Measurements from ENCODE around the gene GPSM1. TPM values are rescaled to one million over a fixed set of nuclear protein-coding genes. Genes with fewer than 3 reads are reported as not detected.
A peak's percentile ranks its signal among the peaks of the same experiment; 100 is the strongest.
"Not testable (repeated sequence)": the region's sequence is repeated elsewhere in the genome, so short reads cannot be mapped to it uniquely, and the experiment has no call there.

Gene GPSM1
- total and polyA plus RNA-seq, 8 donors, result 3.5 to 17.4 (median 12.1) TPM

DNA sequence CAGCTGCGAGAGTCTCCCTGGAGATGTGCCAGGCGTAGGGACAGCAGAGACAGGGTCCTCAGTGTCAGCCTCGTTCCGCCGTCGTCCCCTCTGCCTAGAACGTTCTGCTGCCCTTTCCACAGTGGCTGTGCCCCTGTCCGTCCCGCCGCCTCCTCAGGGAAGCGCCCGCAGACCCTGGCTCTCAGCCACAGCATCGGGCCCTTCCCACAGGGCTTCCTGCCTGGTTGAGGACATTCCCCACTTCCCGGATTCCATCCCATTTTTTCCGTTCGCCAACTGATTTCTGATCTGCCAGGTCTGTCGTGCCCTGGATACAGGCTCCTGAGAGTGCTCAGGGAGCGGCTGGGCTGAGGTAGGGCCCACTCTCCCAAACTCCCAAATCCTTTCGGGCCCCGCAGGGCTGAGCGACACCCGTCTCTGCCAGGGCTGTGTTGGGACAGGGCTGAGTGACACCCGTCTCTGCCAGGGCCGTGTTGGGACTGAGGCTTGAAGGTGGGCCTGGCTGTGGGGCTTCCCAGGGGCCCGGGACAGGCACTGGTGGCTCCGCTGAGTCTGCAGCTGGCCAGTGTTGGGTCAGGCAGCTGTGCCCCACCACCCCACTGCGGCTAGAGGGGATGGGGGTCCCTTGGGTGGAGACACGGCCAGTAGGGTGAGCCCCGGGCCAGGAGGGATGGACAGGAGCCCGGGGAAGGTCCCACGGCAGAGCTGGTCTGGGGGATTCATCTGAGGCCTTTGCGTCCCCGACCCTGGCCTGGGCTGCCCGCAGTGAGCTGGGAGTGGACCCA lies 20.3 kb downstream of the GPSM1 start:
- no peaks in the 10 kb centered on the region for H3K27me3 ChIP-seq
- no peak overlapping the region for H3K4me3 ChIP-seq
- H3K9me3 ChIP-seq, result no peaks in the 10 kb centered on the region
- DNase-seq, result no peak
- WGBS, 5 donors, result 70 to 86% (median 80%) methylated on average over 30 to 34 of the region's 34 CpGs
- no peak overlapping the region for H3K27ac ChIP-seq
- TF ChIP-seq EP300 (IDR thresholded peaks at IDR 0.05) (no peak), POLR2AphosphoS5 (IDR thresholded peaks at IDR 0.05) (no peak), POLR2A (IDR thresholded peaks at IDR 0.05) (no peak), CTCF (IDR thresholded peaks at IDR 0.05) (no peak)
- H3K4me1 ChIP-seq, result peaks cover 21 to 34% (median 30%) of the 10 kb centered on the region in 4 donors
- intact Hi-C loops (cut with DNase I; ENCODE audit: low total_unique reads), result no loop called here
- peaks cover 0 to 20% (median 7%) of the 10 kb centered on the region in 4 donors for H3K36me3 ChIP-seq

- H3K4me1 ChIP-seq, result peaks cover 14 to 34% (median 20%) of the 10 kb centered on the region in 4 donors
- WGBS, 5 donors, result 71 to 95% (median 83%) methylated on average over 5 to 14 of the region's 14 CpGs
- DNase-seq, result no peak
- no peaks in the 10 kb centered on the region for H3K9me3 ChIP-seq
- H3K36me3 ChIP-seq, result peaks cover 0 to 20% (median 7%) of the 10 kb centered on the region in 4 donors
- H3K27me3 ChIP-seq, result no peaks in the 10 kb centered on the region
- H3K27ac ChIP-seq, result no peak overlapping the region
- TF ChIP-seq POLR2AphosphoS5 (IDR thresholded peaks at IDR 0.05) (no peak), POLR2A (IDR thresholded peaks at IDR 0.05) (no peak), EP300 (IDR thresholded peaks at IDR 0.05) (no peak), CTCF (IDR thresholded peaks at IDR 0.05) (no peak)
- intact Hi-C loops (cut with DNase I; ENCODE audit: low total_unique reads), result no loop called here
- H3K4me3 ChIP-seq, result no peak overlapping the region
Observed at GRCh38 chr9:136348691-136349090, 21.4 kb downstream of the GPSM1 start.

GRCh38 chr9:136349546-136349945 lies 22.2 kb downstream of the GPSM1 start:
- Histone ChIP-seq H3K4me3 (no peak overlapping the region), H3K4me1 (peaks cover 16 to 43% (median 24%) of the 10 kb centered on the region in 4 donors), H3K36me3 (peaks cover 0 to 20% (median 7%) of the 10 kb centered on the region in 4 donors), H3K27me3 (no peaks in the 10 kb centered on the region), H3K27ac (no peak overlapping the region), H3K9me3 (no peaks in the 10 kb centered on the region)
- intact Hi-C loops (cut with DNase I; ENCODE audit: low total_unique reads), result no loop called here
- DNase-seq, result no peak
- WGBS, 5 donors, result 86 to 91% (median 89%) methylated on average over 6 to 24 of the region's 24 CpGs
- no peak for TF ChIP-seq POLR2A (IDR thresholded peaks at IDR 0.05)
- TF ChIP-seq EP300 (IDR thresholded peaks at IDR 0.05), result no peak
- TF ChIP-seq POLR2AphosphoS5 (IDR thresholded peaks at IDR 0.05), result no peak
- TF ChIP-seq CTCF (IDR thresholded peaks at IDR 0.05), result no peak

DNA sequence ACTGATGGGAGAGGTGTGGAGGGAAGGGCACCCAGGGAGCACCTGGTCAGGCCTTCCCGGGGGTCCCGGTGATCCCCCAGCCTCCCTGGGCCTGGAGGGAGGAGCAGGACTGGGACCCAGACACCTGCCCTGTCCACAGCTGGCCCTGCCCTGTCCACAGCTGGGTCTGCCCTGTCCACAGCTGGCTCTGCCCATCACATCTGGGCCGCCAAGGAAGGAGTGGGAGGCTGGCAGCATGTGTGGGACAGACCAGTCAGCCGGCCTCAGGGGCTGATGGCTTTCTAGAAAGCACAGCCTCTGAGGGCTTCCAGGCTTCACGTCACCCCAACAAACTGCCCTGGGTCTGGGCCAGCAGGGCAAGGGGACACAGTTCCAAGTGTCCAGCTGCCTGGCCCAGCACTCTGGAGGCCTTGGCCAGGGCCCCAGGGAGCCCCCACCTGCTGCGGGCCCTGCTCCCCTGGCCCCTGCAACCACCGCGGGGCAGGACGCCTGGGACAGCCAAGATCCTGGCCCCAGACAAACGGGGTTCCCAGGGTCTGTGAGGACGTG lies 24.0 kb downstream of the GPSM1 start:
- no peaks in the 10 kb centered on the region for H3K9me3 ChIP-seq
- intact Hi-C loops (cut with DNase I; ENCODE audit: low total_unique reads), result no loop called here
- no peaks in the 10 kb centered on the region for H3K27me3 ChIP-seq
- peaks cover 0 to 26% (median 11%) of the 10 kb centered on the region in 4 donors for H3K36me3 ChIP-seq
- DNase-seq, result no peak
- TF ChIP-seq POLR2A (IDR thresholded peaks at IDR 0.05) (no peak), EP300 (IDR thresholded peaks at IDR 0.05) (no peak), POLR2AphosphoS5 (IDR thresholded peaks at IDR 0.05) (no peak), CTCF (IDR thresholded peaks at IDR 0.05) (no peak)
- 46 to 80% (median 76%) methylated on average over 5 to 11 of the region's 11 CpGs for WGBS, 5 donors
- H3K27ac ChIP-seq, result no peak overlapping the region
- H3K4me1 ChIP-seq, result peaks cover 7 to 37% (median 18%) of the 10 kb centered on the region in 4 donors
- peak overlapping the region in 2 of 4 donors; percentile 12 to 31 for H3K4me3 ChIP-seq

- Histone ChIP-seq H3K4me1 (peaks cover 5 to 36% (median 15%) of the 10 kb centered on the region in 4 donors), H3K4me3 (peak overlapping the region in 2 of 4 donors; percentile 12 to 31), H3K36me3 (peaks cover 0 to 32% (median 16%) of the 10 kb centered on the region in 4 donors)
- DNase-seq; H3K9me3 ChIP-seq; H3K27me3 ChIP-seq; H3K27ac ChIP-seq; intact Hi-C loops (cut with DNase I; ENCODE audit: low total_unique reads): not testable (repeated sequence)
- WGBS, 5 donors, result 55 to 96% (median 93%) methylated on average over 5 to 24 of the region's 24 CpGs
Observed at GRCh38 chr9:136351868-136352267, 24.5 kb downstream of the GPSM1 start.
